H9 (cell line): ENCODE data around the gene KAZN. TPM values are rescaled to one million over a fixed set of nuclear protein-coding genes. Genes with fewer than 3 reads are reported as not detected.

Experiments used
- DNase-seq: peaks from one replicate; pipeline ENCODE4 v3.0.0-alpha.2; 2017
- H2AFZ ChIP-seq: one replicate; pipeline ENCODE4 v1.6.1; 2013; ENCODE audit warnings: mild to moderate bottlenecking, low read length, control low read depth, moderate library complexity
- H2AK5ac ChIP-seq: 2 replicates; pipeline ENCODE4 v1.6.1; 2013; ENCODE audit warnings: low read length, control low read depth, mixed read lengths; ENCODE audit not compliant: insufficient read length
- H2BK120ac ChIP-seq: one replicate; pipeline ENCODE4 v1.6.1; 2013; ENCODE audit warnings: low read depth, mild to moderate bottlenecking, low read length, control low read depth, inconsistent platforms; ENCODE audit not compliant: poor library complexity, severe bottlenecking
- H2BK12ac ChIP-seq: 2 replicates; pipeline ENCODE4 v1.6.1; 2013; ENCODE audit warnings: low read length, control low read depth, mixed read lengths, low read depth; ENCODE audit not compliant: insufficient read length
- H2BK15ac ChIP-seq: 2 replicates; pipeline ENCODE4 v1.6.1; 2013; ENCODE audit warnings: low read depth, low read length, control low read depth
- H2BK20ac ChIP-seq: one replicate; pipeline ENCODE4 v1.6.1; 2013; ENCODE audit warnings: low read depth, mild to moderate bottlenecking, low read length, control low read depth, inconsistent platforms; ENCODE audit not compliant: poor library complexity, severe bottlenecking
- H2BK5ac ChIP-seq: 2 replicates; pipeline ENCODE4 v1.6.1; 2013; ENCODE audit warnings: low read length, control low read depth, mixed read lengths; ENCODE audit not compliant: insufficient read length
- H3K14ac ChIP-seq: 2 replicates; pipeline ENCODE4 v1.6.1; 2013; ENCODE audit warnings: low read length, control low read depth; ENCODE audit not compliant: insufficient read depth
- H3K18ac ChIP-seq: 2 replicates; pipeline ENCODE4 v1.6.1; 2013; ENCODE audit warnings: low read depth, mild to moderate bottlenecking, mixed read lengths, low read length, control low read depth; ENCODE audit not compliant: insufficient read length
- H3K23ac ChIP-seq: 2 replicates; pipeline ENCODE4 v1.6.1; 2013; ENCODE audit warnings: low read length, control low read depth, mixed read lengths, low read depth; ENCODE audit not compliant: insufficient read length
- H3K23me2 ChIP-seq: 2 replicates; pipeline ENCODE4 v1.6.1; 2013; ENCODE audit warnings: low read depth, mild to moderate bottlenecking, mixed read lengths, low read length, control low read depth; ENCODE audit not compliant: insufficient read length, poor library complexity, severe bottlenecking
- H3K27ac ChIP-seq: 2 replicates; pipeline ENCODE4 v1.5.1; 2013; ENCODE audit warnings: low read length, control low read depth, mixed read lengths, low read depth; ENCODE audit not compliant: insufficient read length
- H3K27me3 ChIP-seq: 2 replicates; pipeline ENCODE4 v1.6.1; 2013; ENCODE audit warnings: low read length, control low read depth, inconsistent platforms; ENCODE audit not compliant: insufficient read depth
- H3K4ac ChIP-seq: 2 replicates; pipeline ENCODE4 v1.6.1; 2013; ENCODE audit warnings: low read depth, mild to moderate bottlenecking, control low read depth, inconsistent platforms, low read length, moderate library complexity
- H3K4me1 ChIP-seq: 2 replicates; pipeline ENCODE4 v1.6.1; 2013; ENCODE audit warnings: low read length, control low read depth, inconsistent platforms; ENCODE audit not compliant: insufficient read depth
- H3K4me2 ChIP-seq: 2 replicates; pipeline ENCODE4 v1.6.1; 2013; ENCODE audit warnings: low read length, control low read depth, mixed read lengths; ENCODE audit not compliant: insufficient read length, insufficient read depth
- H3K56ac ChIP-seq: 2 replicates; pipeline ENCODE4 v1.6.1; 2013; ENCODE audit warnings: low read depth, mild to moderate bottlenecking, mixed read lengths, low read length, control low read depth; ENCODE audit not compliant: insufficient read length
- H3K79me1 ChIP-seq: 2 replicates; pipeline ENCODE4 v1.6.1; 2013; ENCODE audit warnings: low read depth, mild to moderate bottlenecking, moderate library complexity, low read length, control low read depth, inconsistent platforms; ENCODE audit not compliant: insufficient read depth, poor library complexity, severe bottlenecking
- H3K79me2 ChIP-seq: 2 replicates; pipeline ENCODE4 v1.6.1; 2013; ENCODE audit warnings: low read length, control low read depth, inconsistent platforms; ENCODE audit not compliant: insufficient read depth
- H3K9ac ChIP-seq: 2 replicates; pipeline ENCODE4 v1.6.1; 2013; ENCODE audit warnings: low read length, control low read depth, mixed read lengths; ENCODE audit not compliant: insufficient read length; ENCODE audit errors: extremely low read depth
- H3K9me3 ChIP-seq: one replicate; pipeline ENCODE4 v1.6.1; 2013; ENCODE audit warnings: low read depth, low read length, inconsistent platforms; ENCODE audit not compliant: control insufficient read depth
- H3T11ph ChIP-seq: one replicate; pipeline ENCODE4 v1.6.1; 2013; ENCODE audit warnings: mild to moderate bottlenecking, low read length, control low read depth, inconsistent platforms
- H4K20me1 ChIP-seq: one replicate; pipeline ENCODE4 v1.6.1; 2013; ENCODE audit not compliant: control insufficient read depth, insufficient read length, insufficient read depth
- H4K5ac ChIP-seq: 2 replicates; pipeline ENCODE4 v1.6.1; 2013; ENCODE audit warnings: low read depth, mild to moderate bottlenecking, mixed read lengths, low read length, control low read depth; ENCODE audit not compliant: insufficient read length
- H4K8ac ChIP-seq: replicated peaks from 2 replicates; pipeline ENCODE4 v1.6.1; 2013; ENCODE audit warnings: low read length, control low read depth, mixed read lengths, low read depth; ENCODE audit not compliant: insufficient read length
- H4K91ac ChIP-seq: 2 replicates; pipeline ENCODE4 v1.6.1; 2013; ENCODE audit warnings: low read depth, mild to moderate bottlenecking, moderate library complexity, mixed read lengths, low read length, control low read depth; ENCODE audit not compliant: insufficient read length
- H3K27ac Mint-ChIP-seq, 3 experiments: 2 replicates in 2 of 3; 3 replicates in 1 of 3; pipeline ENCODE4 v1.8.0; 2020 to 2021; ENCODE audit warnings: mixed read lengths in 3 of 3, mild to moderate bottlenecking in 1 of 3, moderate library complexity in 1 of 3
- H3K27me3 Mint-ChIP-seq: 2 replicates; pipeline ENCODE4 v1.8.0; 2021; ENCODE audit warnings: low read depth, mild to moderate bottlenecking, moderate library complexity, mixed read lengths
- H3K36me3 Mint-ChIP-seq, 3 experiments: 2 replicates in 2 of 3; 3 replicates in 1 of 3; pipeline ENCODE4 v1.8.0; 2020 to 2021; ENCODE audit warnings: low read depth in 3 of 3, mixed read lengths in 3 of 3; ENCODE audit not compliant: insufficient read depth in 1 of 3
- H3K4me1 Mint-ChIP-seq, 2 experiments: 2 replicates each; pipeline ENCODE4 v1.8.0; 2020; ENCODE audit warnings: mixed read lengths in 2 of 2
- H3K4me3 Mint-ChIP-seq, 2 experiments: 2 replicates in 1 of 2; 3 replicates in 1 of 2; pipeline ENCODE4 v1.8.0; 2020 to 2021; ENCODE audit warnings: mild to moderate bottlenecking in 2 of 2, mixed read lengths in 2 of 2, moderate library complexity in 1 of 2
- H3K9me3 Mint-ChIP-seq, 2 experiments: 2 replicates in 1 of 2; 3 replicates in 1 of 2; pipeline ENCODE4 v1.8.0; 2020; ENCODE audit warnings: mild to moderate bottlenecking in 2 of 2, mixed read lengths in 2 of 2, moderate library complexity in 1 of 2
- CTCF ChIP-seq: fragments of 200-600 bp; sonication (generic); conservative IDR thresholded peaks from 3 replicates; pipeline ENCODE4 v1.8.0; 2021; ENCODE audit warnings: antibody characterized with exemption, mild to moderate bottlenecking
- WGBS: extraction: QIAGEN DNeasy Blood & Tissue Kit; methylation state at CpG from one replicate; pipeline ENCODE4 v1.1.7; 2013; ENCODE audit warnings: missing lambda C conversion rate, low lambda C conversion rate, mixed read lengths; ENCODE audit not compliant: insufficient read length; ENCODE audit errors: extremely low coverage; 5-methylcytosine and 5-hydroxymethylcytosine counted together
- total RNA-seq: library from RNA; stranded (reverse); gene quantifications from 2 replicates; pipeline ENCODE4 v1.2.1, GENCODE V29; 2021

Gene KAZN
- total RNA-seq, 1 experiment from 2014 or later = 7.6 TPM

- Histone ChIP-seq H3K27ac (no peak overlapping the region), H2BK20ac (no peak overlapping the region), H2BK5ac (no peak overlapping the region), H3K23me2 (no peaks in the 10 kb centered on the region), H2BK15ac (no peak overlapping the region), H3K4me2 (no peak overlapping the region), H3K4me1 (no peaks in the 10 kb centered on the region), H4K91ac (no peak overlapping the region), H2AFZ (no peak overlapping the region), H3K18ac (no peak overlapping the region), H3K23ac (no peak overlapping the region), H2BK12ac (no peak overlapping the region), H4K20me1 (no peaks in the 10 kb centered on the region), H4K5ac (no peak overlapping the region), H3K14ac (no peak overlapping the region), H4K8ac (no peak overlapping the region), H3K56ac (no peak overlapping the region), H3K9me3 (no peaks in the 10 kb centered on the region), H3K79me2 (no peaks in the 10 kb centered on the region), H2AK5ac (no peak overlapping the region), H3T11ph (no peak overlapping the region), H3K27me3 (no peaks in the 10 kb centered on the region), H2BK120ac (no peak overlapping the region), H3K79me1 (no peaks in the 10 kb centered on the region), H3K4ac (no peak overlapping the region), H3K9ac (no peak overlapping the region)
- WGBS = no CpG with 5 or more reads among the region's 10 CpGs
- Mint-ChIP-seq H3K27ac (no peak overlapping the region), H3K27me3 (no peaks in the 10 kb centered on the region), H3K36me3 (no peaks in the 10 kb centered on the region), H3K4me3 (no peak overlapping the region), H3K4me1 (peaks cover 4 to 6% of the 10 kb centered on the region in 2 experiments), H3K9me3 (no peaks in the 10 kb centered on the region)
- no peak for DNase-seq
- no peak for TF ChIP-seq CTCF
These were observed 437.6 kb downstream of the KAZN start for GRCh38 chr1:15036101-15036500.
